Left renal pelvis (tissue), 4 donors: ENCODE results near the gene GUCD1. TPM values are rescaled to one million over a fixed set of nuclear protein-coding genes. Genes with fewer than 3 reads are reported as not detected.

Experiments used
- DNase-seq, 4 donors: peaks; one replicate each; pipeline ENCODE4 v3.0.0-alpha.2; 2013; ENCODE audit warnings: low read depth in 4 of 4, low spot score in 3 of 4
- polyA plus RNA-seq, 4 donors: library from polyadenylated mRNA; unstranded; fragments of 120-200 nt; gene quantifications; one replicate each; pipeline ENCODE4 v1.2.1, GENCODE V29; 2013; ENCODE audit not compliant: insufficient read length in 4 of 4

The GUCD1 gene
- polyA plus RNA-seq, 4 donors = 65.6 to 87.6 (median 81.9) TPM

- DNase-seq = no peak
These were observed 48.0 kb downstream of the GUCD1 start for GRCh38 chr22:24506802-24507438.

DNA sequence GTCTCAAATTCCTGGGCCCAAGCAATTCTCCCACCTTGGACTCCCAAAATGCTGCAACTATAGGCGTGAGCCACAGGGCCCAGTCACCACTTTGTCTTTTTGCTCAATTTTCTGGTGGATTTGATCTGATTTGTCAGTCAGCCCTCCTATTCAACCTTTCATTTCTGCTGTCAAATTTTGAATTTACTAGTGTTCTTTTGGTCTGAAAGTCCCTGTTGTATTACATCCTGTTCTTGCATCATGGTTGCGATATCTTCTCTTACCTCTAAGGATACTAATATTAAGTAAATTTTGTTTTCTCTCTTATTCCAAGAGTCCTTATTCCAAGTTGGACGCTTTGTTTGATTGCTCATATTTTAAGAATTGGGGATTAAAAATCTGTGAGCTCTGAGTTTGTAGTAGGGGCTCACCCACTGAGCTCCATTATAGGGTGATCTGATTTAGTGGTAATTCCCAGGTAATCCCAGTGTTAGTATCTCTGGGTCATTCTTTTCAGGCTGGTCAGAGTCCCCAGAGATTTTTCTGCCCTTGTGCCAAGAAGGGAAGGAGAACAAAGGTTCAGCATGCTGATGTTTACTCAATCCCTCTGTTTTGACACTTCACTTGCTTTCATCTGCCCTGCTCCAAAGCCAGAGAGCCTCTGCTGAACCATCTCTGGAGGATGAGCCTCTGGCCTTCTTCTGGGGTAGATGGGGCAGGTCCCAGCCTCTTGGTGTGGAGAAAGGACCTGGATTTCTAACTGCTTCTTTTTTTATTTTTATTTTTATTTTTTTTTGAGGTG lies 49.8 kb downstream of the GUCD1 start:
- DNase-seq = no peak

DNA sequence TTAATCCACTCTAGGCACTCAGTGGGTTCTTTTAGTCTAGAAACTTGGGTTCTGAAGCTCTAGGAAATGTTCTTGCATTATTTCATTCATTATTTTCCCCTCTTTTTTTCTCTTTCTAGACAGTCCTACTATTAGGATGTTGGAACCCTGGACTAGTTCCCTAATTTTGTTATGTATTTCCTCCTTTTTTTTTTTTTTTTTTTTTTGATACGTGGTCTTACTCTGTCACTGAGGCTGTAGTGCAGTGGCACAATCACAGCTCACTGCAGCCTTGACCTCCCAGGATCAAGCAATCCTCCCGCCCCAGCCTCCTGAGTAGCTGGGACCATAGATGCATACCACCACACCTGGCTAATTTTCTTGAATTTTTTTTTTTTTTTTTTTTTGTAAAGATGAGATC lies 50.4 kb downstream of the GUCD1 start:
- DNase-seq = no peak

GRCh38 chr22:24503843-24504338 lies 51.0 kb downstream of the GUCD1 start:
- DNase-seq = no peak

DNA sequence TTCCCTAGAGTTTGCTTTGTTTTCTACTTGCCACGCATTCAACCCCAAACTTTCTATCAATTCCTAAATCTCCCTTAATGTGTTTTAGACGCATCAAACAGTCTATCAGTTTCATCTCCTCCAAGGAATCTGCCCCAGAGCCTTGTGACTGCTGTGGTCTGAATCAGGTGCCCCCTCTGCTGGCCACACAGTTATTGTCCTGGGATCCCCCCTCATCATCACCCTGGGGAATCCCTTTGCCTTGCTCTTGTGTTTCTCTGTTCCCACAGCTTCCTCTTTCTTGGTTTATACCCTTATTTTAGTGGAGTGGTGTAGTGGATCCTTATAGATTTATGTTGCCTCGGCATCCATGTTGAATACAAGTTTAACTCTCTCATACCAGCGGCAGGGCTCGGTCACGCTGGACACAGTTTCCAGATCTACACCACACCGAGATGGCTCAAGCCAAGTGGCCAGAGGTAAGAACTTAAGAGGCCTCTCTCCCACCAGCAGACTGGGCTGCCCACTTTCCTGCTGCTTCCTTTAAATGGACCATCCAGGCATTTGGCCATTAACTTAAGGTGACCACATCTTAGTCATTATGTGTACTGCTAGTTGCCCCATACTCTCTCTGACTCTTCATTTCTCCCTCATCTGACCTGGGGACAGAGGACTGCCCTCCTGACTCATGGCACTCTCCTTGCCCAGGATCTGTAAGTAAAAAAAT lies 51.6 kb downstream of the GUCD1 start:
- DNase-seq = no peak

- DNase-seq = no peak
These were observed 52.4 kb downstream of the GUCD1 start for GRCh38 chr22:24502541-24502940.

- no peak for DNase-seq
These were observed 52.9 kb downstream of the GUCD1 start for GRCh38 chr22:24502034-24502433.

- no peak for DNase-seq
These were observed 53.5 kb downstream of the GUCD1 start for GRCh38 chr22:24501301-24502005.

DNA sequence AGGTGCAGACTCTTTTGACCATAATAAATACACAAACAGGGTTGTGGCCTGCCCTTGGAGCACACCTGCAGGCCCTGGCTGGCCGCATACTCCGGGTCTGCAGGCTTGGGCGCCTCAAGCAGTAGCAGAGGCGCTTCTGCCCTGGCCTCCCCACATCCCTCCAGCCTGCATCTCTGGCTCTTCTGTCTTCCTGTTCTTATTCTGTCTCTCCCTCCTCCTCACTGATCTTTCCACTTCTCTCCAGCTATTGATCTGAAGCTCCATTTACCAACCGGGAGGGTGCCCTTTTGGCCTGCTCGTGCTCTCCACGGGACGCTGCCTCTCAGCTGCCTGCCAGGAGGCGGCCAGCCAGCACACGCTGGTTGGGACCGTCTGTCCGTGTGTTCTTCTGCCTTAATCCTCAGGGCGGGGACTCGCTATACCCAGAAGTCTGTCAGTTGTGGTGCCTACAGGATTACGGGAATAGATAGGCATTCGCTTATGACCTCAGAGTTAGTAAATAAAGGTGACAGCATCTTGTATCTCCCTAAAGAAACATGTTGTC lies 54.6 kb downstream of the GUCD1 start:
- DNase-seq = no peak

- DNase-seq = no peak
These were observed 55.1 kb downstream of the GUCD1 start for GRCh38 chr22:24499706-24500276.

DNA sequence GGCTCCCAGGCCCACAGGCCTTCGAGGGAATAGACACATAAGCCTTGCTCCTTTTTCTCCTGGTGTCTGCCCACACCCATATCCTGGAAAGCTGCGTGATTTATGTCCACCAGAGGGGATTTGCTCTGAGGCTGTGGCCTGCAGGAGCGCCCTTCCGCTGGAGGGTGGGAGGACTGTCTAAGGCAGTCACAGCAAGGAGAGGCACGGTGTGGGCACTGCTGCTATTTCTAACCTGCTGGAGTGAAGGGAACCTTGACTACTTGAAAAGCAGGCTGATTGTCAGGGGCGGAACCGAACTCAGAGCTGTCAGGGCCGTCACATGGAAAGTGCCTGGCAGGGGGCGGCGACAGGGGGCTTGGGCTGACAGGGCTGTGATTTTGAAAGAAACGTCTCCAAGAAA lies 56.1 kb downstream of the GUCD1 start:
- no peak for DNase-seq

DNA sequence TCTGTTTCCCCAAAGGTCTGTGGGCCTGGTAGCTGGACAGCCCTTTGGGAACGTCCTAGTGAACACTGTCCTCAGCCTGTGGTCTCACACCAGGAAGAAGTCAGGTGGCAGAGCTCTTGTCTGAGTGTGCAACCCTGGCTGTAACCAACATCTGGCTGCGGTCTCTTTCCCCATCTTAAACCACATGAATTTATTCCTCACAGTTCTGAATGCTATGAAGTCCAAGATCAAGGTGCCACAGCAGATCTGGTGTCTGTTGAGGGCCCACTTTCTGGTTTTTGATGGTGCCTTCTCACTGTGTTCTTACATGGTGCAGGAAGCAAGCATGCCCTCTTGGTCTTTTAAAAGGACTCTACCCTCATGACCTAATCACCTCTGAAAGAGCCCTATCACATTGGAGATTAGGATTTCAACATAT lies 57.1 kb downstream of the GUCD1 start:
- no peak for DNase-seq

- no peak for DNase-seq
These were observed 58.3 kb downstream of the GUCD1 start for GRCh38 chr22:24496661-24497060.

- no peak for DNase-seq
These were observed 58.7 kb downstream of the GUCD1 start for GRCh38 chr22:24496234-24496633.

DNA sequence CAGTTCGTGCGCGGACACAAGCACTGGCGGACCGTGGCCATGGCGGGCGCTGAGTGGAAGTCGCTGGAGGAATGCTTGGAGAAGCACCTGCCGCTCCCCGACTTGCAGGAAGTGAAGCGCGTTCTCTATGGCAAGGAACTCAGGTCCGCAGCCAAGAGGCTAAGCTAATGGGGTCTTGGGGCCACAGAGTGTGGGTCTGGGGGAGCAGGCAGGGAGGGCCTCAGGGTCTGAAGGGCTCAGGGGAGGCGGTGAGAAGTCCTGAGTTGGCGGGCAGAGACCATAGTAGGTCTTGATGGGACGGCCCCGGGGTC lies 59.6 kb downstream of the GUCD1 start:
- DNase-seq = no peak

GRCh38 chr22:24494528-24495364 lies 60.2 kb downstream of the GUCD1 start, which contains the start of gene UPB1:
UPB1 (plus strand) TSS chr22:24495332; CDS start chr22:24495404, 72 bp downstream.
- no peak for DNase-seq

DNA sequence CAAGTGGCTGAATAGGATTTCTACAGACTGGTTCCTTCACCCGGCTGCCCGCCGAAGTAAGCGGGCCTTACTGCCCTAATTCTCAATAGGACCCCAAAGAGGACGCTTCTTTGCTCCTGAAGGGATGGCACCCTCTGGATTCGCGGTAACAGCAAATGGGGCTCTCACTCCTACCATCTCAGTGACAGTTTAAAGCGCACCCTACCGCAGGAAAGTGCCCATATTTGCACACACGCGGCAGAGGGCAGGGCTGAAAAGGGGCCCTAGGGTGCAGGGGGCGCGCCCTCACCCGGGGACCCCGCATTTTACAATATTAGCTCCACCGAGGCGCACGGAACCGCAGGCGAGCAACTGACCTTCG lies 60.8 kb downstream of the GUCD1 start:
- DNase-seq = no peak

DNA sequence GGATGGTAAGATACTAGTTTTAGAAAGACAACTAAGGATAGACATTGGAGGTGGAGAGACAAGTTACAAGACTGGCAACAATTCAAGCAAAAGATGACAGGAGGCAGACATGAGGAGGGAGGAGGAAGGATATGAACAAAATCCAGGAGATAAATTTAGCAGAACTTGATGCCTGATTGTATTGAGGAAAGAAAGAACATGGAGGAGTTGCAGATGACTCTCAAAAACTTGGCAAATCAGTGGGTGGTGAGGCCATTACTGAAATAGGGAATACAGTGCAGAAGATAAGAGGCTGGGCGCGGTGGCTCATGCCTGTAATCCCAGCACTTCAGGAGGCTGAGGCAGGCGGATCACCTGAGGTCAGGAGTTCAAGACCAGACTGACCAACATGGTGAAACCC lies 62.5 kb downstream of the GUCD1 start:
- DNase-seq = no peak
